Right lobe of liver (tissue), 4 donors: ENCODE measurements around the gene RBM44.

Source experiments
- CTCF ChIP-seq, 4 donors: fragments of 200-600 bp in 3 of 4; fragments of 450-650 bp in 1 of 4; IDR thresholded peaks; one replicate each; pipeline versions ENCODE4 v1.5.1 to v1.8.0; 2016 to 2022; ENCODE audit warnings: antibody characterized with exemption in 4 of 4, mild to moderate bottlenecking in 2 of 4
- POLR2A ChIP-seq: fragments of 450-650 bp; IDR thresholded peaks from one replicate; pipeline ENCODE4 v1.6.1; 2017; ENCODE audit warnings: antibody characterized with exemption, mild to moderate bottlenecking
- donor health status: DM: no; HTN: no; CAD: no.
- donor health status: DM: no; HTN: no; CAD: no.
- donor health status: DM: no; HTN: yes; CAD: no.

- no peak for TF ChIP-seq CTCF (IDR thresholded peaks at IDR 0.05)
- no peak for TF ChIP-seq POLR2A
Observed at GRCh38 chr2:237754626-237755248, 43.8 kb upstream of the RBM44 start.
